GM19043 (cell line): ENCODE measurements around the gene LIPK.
"Not testable (repeated sequence)": the region's sequence is repeated elsewhere in the genome, so short reads cannot be mapped to it uniquely, and the experiment has no call there.

Source experiments
- ATAC-seq: cut with Tn5 transposase; IDR thresholded peaks from one replicate; pipeline ENCODE4 v1.9.1; 2021; ENCODE audit warnings: low read depth; ENCODE audit not compliant: unreplicated experiment

The LIPK gene

DNA sequence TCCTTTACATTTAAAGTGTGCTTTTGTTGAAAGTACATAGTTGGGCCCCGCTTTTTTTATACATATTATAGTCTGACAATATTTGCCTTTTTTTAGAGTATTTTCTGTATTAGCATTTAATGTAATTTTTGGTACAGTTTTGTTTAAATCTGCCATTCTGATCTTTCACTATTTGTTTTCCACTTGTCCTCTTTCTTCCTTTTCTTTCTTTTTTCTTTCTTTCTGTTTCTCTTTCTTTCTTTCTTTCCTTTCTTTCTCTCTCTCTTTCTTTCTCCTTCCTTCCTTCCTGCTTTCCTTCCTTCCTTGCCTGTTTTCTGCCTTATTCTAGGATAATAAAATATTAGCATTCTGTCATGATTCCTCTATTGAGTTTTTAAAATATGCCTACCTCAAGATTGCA is 9.5 kb downstream of the LIPK start:
- no peak for ATAC-seq

GRCh38 chr10:88721392-88721791 is 15.3 kb downstream of the LIPK start:
- ATAC-seq: no peak

DNA sequence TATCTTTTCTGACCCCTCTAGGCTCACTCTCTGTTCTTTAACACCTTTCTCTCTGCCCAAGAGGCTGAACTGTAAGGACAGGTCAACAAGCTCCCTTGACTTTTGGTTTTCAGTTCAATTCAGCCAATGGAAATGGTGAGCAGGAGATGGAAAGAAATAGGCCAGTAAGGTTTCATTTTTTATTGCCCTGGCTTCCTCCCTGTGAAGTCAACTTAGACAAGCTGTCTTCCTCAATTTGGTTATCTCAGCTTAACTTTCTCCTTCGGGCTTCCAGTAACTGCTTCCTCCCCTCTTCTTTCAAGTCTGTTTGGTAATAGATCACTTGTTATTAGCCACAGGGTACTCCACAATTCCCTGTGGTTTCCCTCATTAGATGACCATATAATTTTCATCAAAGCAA is 19.7 kb downstream of the LIPK start:
- no peak for ATAC-seq

DNA sequence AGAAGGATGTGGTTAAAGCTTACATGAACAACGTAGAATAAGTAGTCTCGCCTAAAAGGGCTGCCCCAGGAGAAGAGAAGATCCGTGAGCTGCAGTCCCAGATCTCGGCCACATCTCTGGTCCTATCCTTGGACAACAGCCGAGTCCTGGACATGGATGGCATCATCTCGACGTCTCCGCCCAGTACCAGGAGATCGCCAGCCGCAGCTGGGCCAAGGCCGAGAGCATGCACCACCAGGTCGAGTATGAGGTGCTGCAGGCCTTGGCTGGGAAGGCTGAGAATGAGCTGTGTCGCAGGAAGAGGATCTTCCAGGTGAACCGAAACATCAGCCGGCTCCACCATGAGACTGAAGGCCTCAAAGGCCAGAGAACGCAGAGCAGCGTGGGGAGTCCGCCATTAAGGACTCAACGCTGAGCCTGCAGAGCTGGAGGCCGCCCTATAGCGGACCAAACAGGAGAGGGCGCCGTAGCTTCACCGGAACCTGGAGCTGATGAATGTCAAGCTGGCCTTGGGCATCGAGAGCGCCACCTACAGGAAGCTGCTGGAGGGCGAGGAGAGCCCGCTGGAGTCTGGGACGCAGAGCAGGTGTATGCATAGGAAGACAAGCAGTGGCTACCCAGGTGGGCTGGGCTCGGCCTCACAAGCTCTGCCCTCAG is 22.2 kb downstream of the LIPK start:
- no peak for ATAC-seq

DNA sequence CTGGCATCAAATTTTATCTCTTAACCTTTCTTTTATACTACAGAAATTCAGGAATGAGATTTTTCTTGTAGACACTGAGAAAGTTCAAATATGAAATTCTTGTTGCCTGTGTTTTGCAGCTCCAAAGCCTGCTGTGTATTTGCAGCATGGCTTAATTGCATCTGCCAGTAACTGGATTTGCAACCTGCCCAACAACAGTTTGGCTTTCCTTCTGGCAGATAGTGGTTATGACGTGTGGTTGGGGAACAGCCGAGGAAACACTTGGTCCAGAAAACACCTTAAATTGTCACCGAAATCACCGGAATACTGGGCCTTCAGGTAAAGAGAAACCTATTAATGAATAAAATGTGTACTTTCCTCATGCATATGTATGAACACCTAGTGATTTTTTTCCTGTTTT is 24.8 kb downstream of the LIPK start:
- no peak for ATAC-seq

GRCh38 chr10:88731296-88731695 is 25.2 kb downstream of the LIPK start:
- ATAC-seq: no peak

GRCh38 chr10:88733215-88733614 is 27.2 kb downstream of the LIPK start:
- ATAC-seq: peak; percentile 45

GRCh38 chr10:88735661-88736060 is 29.6 kb downstream of the LIPK start:
- no peak for ATAC-seq

GRCh38 chr10:88741921-88742320 is 35.9 kb downstream of the LIPK start:
- ATAC-seq: not testable (repeated sequence)

DNA sequence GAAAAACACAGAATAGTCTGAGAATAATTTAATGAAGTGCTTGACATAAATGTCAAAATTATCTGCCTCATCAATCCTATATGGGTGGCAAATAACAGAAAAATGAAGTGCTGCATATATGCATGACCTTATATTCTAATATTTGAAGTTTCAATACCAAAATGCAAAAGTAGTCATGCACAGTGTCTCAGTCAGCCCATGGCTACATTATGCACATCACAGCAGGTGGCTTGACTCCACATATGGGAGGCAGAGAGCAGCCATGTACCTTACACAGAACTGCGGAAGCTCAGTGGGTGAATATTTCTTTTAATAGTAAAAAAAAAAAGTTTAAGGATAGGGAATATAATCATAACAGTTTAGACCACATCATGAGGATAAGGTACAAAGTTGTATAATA is 36.4 kb downstream of the LIPK start:
- ATAC-seq: no peak

DNA sequence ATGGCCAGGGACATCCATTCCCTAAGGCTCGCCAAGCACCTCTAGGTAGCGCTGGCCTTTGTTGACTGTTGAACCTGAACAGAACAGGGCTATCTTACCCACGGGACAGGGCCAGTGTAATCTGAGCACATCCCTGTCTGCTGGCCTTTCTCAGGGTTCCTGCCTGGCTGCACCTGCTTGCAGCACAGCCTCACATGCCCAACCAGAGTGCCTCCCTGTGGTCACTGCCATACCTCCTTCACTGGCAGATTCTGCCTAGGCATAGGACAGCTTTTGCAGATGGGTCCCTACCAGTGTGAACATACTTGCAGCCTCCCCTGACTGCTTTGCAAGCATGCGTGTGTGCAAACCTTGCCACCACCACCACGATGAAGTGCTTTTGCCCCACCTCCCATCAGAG is 38.0 kb downstream of the LIPK start:
- ATAC-seq: no peak

DNA sequence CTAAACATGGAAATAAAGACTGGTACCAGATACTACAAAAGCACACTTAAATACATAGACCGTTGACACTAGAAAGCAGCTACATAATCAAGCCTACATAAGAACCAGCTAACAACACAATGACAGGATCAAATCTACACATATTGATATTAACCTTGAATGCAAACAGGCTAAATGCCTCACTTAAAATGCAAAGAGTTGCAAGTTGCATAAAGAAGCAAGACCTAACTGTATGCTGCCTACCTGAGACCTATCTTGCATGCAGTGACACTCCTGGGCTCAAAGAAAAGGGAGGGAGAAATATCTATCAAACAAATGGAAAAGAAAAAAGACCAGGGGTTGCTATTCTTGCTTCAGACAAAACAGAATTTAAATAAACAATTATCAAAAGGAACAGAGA is 39.6 kb downstream of the LIPK start:
- no peak for ATAC-seq

DNA sequence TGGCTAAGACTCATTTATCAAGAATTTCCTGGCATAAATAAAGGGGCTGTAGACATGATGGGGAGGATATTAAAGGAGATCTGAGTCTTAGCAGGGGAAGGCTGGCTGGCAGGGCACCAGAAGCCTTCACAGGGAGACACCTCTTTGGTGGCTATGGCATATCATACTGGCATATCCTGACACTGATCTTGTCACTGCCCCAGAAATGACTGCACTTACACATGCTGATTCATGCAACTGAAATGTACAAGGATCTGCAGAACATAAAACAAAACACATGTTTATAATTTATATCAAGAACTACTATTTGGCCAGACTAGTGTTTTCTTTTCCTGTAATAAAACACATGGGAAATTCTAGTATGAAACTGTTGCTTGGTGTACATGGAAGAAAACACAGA is 48.2 kb downstream of the LIPK start:
- no peak for ATAC-seq

GRCh38 chr10:88755753-88756152 is 49.7 kb downstream of the LIPK start:
- peak; percentile 72 for ATAC-seq

DNA sequence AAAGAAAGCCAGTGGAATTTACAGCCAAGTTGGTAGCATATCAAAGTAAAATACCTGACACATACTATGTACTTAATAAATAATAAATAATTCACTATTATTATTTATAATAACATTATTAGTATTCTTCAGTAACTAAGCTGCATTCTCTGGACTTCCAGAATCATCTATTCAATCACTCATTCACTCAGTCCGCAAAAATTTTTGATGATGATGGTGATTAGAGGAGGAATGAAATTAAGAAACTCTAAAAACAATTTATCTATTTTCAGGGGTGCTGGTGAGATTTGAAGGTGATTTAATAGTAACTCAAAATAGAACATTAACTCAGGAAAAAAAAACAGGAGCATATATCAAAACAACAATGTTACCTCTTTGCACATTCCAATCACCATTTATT is 50.6 kb downstream of the LIPK start:
- no peak for ATAC-seq

DNA sequence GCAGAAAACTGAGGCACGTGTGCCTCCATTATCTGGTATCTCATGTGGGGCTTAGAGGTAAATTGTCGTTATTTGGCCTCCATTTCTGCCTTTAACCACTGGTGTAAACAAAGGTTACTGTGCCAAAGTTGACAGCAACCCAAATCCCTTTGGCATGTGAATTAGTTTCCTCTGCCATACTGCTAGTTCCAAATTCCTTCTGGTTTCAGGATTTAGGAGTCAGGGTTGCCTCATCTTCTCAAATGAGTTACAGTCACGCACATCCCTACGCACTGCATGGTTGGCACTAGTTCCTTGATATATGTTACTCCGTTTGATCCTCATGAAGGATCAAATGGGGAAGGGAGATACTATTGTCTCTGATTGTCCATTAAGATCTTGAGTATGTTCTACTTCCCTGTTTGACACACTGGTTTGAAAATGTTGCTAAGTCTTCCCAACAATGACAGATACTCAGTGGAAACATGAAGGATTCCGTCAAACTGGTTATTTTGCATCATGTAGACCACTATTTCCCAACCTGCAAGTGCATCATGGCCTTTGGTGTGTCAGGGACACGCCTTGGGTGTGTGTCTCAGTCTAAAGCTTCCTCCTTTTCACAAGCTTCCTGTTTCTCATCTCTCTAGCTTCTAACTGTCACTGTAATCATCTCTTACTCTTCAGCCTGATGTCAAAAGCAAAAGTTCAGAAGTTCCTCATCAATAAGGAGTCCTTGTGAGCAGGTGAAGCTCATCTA is 53.5 kb downstream of the LIPK start, which contains the start of gene LIPN:
Gene LIPN, plus strand, starts transcription at position 655 of the 736 bp plus-strand sequence. CDS start 1,386 bp downstream, outside the sequence.
- ATAC-seq: no peak

- ATAC-seq: no peak
These were observed 56.9 kb downstream of the LIPK start for GRCh38 chr10:88762906-88763305.

DNA sequence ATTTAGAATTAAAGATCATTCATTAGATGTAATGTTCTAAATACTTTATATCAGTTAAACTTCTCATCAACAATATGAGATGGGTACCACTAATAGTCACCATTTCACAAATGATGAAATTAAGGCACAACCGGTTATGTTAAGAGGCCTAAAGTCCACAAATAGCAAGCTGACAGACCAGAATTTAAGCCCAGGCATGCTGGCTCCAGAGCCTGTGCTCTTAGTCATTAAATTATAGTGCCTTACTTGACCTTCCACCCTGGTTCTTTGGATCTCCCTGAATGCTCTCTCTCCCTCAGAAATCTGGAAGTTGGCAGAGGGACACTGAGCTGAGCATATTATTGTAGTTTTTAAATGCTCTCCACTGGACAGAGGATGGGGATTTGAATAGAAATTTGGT is 57.4 kb downstream of the LIPK start:
- no peak for ATAC-seq

DNA sequence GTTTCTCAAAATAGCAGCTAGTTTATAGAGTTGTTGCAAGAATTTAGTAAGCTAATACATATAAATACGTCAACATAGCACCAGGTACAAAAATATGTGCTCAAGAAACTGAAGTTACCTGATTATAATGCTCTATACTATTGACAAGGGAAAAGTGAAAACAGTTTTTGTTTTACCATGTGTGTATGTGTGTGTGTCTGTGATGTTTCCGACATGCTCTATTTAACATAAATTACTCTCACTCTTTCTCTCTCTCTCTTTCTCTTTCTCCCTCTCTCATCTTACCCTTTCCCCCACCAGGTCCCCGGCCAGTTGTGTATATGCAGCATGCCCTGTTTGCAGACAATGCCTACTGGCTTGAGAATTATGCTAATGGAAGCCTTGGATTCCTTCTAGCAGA is 58.1 kb downstream of the LIPK start:
- ATAC-seq: no peak

DNA sequence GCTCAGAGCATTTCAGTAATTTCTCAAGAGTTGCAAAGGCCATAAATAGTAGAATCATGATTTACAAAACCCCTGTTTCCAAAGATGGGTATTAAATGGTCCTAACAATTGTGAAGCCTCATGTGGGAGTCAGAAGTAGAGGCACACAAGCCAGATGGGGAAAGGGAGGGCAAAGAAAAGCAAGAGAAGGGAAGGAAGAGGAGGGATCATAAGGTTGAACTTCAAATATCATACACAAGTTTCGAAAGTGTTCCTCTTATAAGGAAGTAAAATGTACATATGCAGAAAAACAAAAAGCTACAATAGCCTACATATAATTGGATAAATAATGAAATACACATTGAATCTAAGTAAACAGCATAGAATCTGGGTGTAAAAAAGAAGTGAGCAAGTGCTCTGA is 59.8 kb downstream of the LIPK start:
- no peak for ATAC-seq

GRCh38 chr10:88769384-88769783 is 63.3 kb downstream of the LIPK start:
- no peak for ATAC-seq

- no peak for ATAC-seq
These were observed 75.2 kb downstream of the LIPK start for GRCh38 chr10:88781206-88781605.
